GM12878 (cell line): ENCODE measurements around the gene SEMA3C.

Experiments used
- CHD2 ChIP-seq: IDR thresholded peaks from 2 replicates; pipeline ENCODE4 v1.6.1; 2011; ENCODE audit warnings: low read depth, low read length, improper control_type of control experiment, borderline replicate concordance
- GATAD2B ChIP-seq: fragments of 450-650 bp; conservative IDR thresholded peaks from 2 replicates; pipeline ENCODE4 v1.6.1; 2017; ENCODE audit warnings: low read depth, mild to moderate bottlenecking, moderate library complexity
- POLR2A ChIP-seq: IDR thresholded peaks from 2 replicates; pipeline ENCODE4 v1.6.1; 2011; ENCODE audit warnings: low read depth, mild to moderate bottlenecking, low read length
- TF ChIP-seq, protein P1 (sequence below): IDR thresholded peaks from 2 replicates; pipeline ENCODE4 v1.6.1; 2012; ENCODE audit warnings: low read depth, low read length, improper control_type of control experiment
- TF ChIP-seq, protein P2 (sequence below), 3 experiments: IDR thresholded peaks in 2 of 3; conservative IDR thresholded peaks in 1 of 3; 2 replicates each; pipeline ENCODE4 v1.5.1; 2011; ENCODE audit warnings: low read depth in 3 of 3, low read length in 3 of 3, mild to moderate bottlenecking in 3 of 3, control low read depth in 2 of 3, moderate library complexity in 2 of 3, inconsistent platforms in 1 of 3, mixed read lengths in 1 of 3; ENCODE audit not compliant: control insufficient read depth in 2 of 3, insufficient read depth in 1 of 3; ENCODE audit errors: extremely low read depth in 1 of 3

DNA sequence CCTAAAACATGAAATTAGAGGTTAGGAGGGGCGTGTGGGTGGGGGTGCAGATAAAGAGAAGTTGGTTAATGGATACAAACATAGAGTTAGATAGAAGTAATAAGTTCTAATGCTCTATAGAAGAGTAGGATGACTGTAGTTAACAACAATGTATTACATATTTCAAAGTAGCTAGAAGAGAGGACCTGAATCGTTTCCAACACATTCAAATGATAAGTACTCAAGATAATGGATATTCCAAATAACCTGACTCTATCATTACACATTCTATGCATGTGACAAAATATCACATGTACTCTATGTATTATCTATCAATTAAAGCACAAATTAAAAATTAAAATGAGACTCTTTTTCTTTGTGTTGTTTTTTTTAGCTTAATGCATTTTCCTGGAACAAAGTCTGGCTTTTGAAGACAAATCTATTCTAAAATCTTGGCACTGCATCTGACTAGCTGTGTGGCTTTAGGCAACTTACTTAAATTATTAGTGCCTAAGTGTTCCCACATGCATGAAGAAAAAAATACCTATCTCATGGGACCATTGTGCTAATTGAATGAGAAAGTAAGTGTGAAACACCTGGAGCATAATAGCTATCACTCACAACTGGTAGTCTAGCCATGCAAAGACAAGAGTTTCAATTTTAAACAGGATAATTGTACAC lies 75.7 kb downstream of the SEMA3C start:
- TF ChIP-seq GATAD2B (no peak), POLR2A (no peak), CHD2 (no peak)
- TF ChIP-seq, protein P1, sequence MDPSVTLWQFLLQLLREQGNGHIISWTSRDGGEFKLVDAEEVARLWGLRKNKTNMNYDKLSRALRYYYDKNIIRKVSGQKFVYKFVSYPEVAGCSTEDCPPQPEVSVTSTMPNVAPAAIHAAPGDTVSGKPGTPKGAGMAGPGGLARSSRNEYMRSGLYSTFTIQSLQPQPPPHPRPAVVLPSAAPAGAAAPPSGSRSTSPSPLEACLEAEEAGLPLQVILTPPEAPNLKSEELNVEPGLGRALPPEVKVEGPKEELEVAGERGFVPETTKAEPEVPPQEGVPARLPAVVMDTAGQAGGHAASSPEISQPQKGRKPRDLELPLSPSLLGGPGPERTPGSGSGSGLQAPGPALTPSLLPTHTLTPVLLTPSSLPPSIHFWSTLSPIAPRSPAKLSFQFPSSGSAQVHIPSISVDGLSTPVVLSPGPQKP = no peak
- TF ChIP-seq, protein P2, sequence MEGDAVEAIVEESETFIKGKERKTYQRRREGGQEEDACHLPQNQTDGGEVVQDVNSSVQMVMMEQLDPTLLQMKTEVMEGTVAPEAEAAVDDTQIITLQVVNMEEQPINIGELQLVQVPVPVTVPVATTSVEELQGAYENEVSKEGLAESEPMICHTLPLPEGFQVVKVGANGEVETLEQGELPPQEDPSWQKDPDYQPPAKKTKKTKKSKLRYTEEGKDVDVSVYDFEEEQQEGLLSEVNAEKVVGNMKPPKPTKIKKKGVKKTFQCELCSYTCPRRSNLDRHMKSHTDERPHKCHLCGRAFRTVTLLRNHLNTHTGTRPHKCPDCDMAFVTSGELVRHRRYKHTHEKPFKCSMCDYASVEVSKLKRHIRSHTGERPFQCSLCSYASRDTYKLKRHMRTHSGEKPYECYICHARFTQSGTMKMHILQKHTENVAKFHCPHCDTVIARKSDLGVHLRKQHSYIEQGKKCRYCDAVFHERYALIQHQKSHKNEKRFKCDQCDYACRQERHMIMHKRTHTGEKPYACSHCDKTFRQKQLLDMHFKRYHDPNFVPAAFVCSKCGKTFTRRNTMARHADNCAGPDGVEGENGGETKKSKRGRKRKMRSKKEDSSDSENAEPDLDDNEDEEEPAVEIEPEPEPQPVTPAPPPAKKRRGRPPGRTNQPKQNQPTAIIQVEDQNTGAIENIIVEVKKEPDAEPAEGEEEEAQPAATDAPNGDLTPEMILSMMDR (IDR thresholded peaks at IDR 0.05 in 2 of 3, conservative IDR thresholded peaks at IDR 0.05 in 1 of 3; ENCODE audit: control insufficient read depth in 2 of 3, extremely low read depth in 1 of 3, insufficient read depth in 1 of 3, low read depth in 3 of 3, low read length in 3 of 3) = no peak
